Endodermal cell (in vitro differentiated cells): ENCODE measurements around the gene PERCC1. TPM values are rescaled to one million over a fixed set of nuclear protein-coding genes. Genes with fewer than 3 reads are reported as not detected.

Experiments
- DNase-seq: peaks from one replicate; pipeline ENCODE4 v3.0.0-alpha.2; 2017
- H3K27ac ChIP-seq: 2 replicates; pipeline ENCODE4 v1.5.1; 2013; ENCODE audit warnings: mild to moderate bottlenecking, low read depth, low read length, moderate library complexity
- H3K27me3 ChIP-seq: 2 replicates; pipeline ENCODE4 v1.6.1; 2013; ENCODE audit warnings: mild to moderate bottlenecking, low read length, moderate library complexity; ENCODE audit not compliant: insufficient read depth, control insufficient read depth, poor library complexity, severe bottlenecking
- H3K36me3 ChIP-seq: 2 replicates; pipeline ENCODE4 v1.7.0; 2013; ENCODE audit warnings: mild to moderate bottlenecking, low read length, moderate library complexity; ENCODE audit not compliant: control insufficient read depth, insufficient read depth
- H3K4me1 ChIP-seq: one replicate; pipeline ENCODE4 v1.7.0; 2013; ENCODE audit warnings: low read length; ENCODE audit not compliant: control insufficient read depth, insufficient read depth
- H3K4me3 ChIP-seq: 2 replicates; pipeline ENCODE4 v1.5.1; 2013; ENCODE audit warnings: mild to moderate bottlenecking, low read length, moderate library complexity
- H3K9ac ChIP-seq: 2 replicates; pipeline ENCODE4 v1.6.1; 2013; ENCODE audit warnings: mild to moderate bottlenecking, low read length, moderate library complexity; ENCODE audit not compliant: poor library complexity, severe bottlenecking; ENCODE audit errors: extremely low read depth
- H3K9me3 ChIP-seq: 2 replicates; pipeline ENCODE4 v1.6.1; 2013; ENCODE audit warnings: mild to moderate bottlenecking, low read length, moderate library complexity; ENCODE audit not compliant: control insufficient read depth
- H3K27ac Mint-ChIP-seq: 2 replicates; pipeline ENCODE4 v1.8.0; 2020; ENCODE audit warnings: mixed read lengths
- H3K27me3 Mint-ChIP-seq: 2 replicates; pipeline ENCODE4 v1.8.0; 2021; ENCODE audit warnings: mild to moderate bottlenecking, mixed read lengths; ENCODE audit not compliant: insufficient read depth
- H3K36me3 Mint-ChIP-seq: 2 replicates; pipeline ENCODE4 v1.8.0; 2020; ENCODE audit warnings: low read depth, mixed read lengths
- H3K4me1 Mint-ChIP-seq: 2 replicates; pipeline ENCODE4 v1.8.0; 2020; ENCODE audit warnings: mixed read lengths
- H3K4me3 Mint-ChIP-seq: 2 replicates; pipeline ENCODE4 v1.8.0; 2020; ENCODE audit warnings: mild to moderate bottlenecking, moderate library complexity, mixed read lengths
- H3K9me3 Mint-ChIP-seq: 2 replicates; pipeline ENCODE4 v1.8.0; 2020; ENCODE audit warnings: mild to moderate bottlenecking, mixed read lengths
- WGBS, 2 experiments: methylation state at CpG; one replicate each; pipeline versions ENCODE4 v1.1.5 to v1.1.7; 2013; ENCODE audit warnings: missing lambda C conversion rate in 2 of 2, mixed read lengths in 1 of 2; ENCODE audit not compliant: insufficient coverage in 1 of 2, insufficient read length in 1 of 2; 5-methylcytosine and 5-hydroxymethylcytosine counted together
- total RNA-seq, 2 donors: library from RNA; stranded (reverse); fragmentation: NEBNext Ultra II Directional in 1 of 2; extraction: Animal tissue kit (Norgen Biotek cat#: 25700) in 1 of 2; gene quantifications; 2 replicates in 1 of 2; 3 replicates in 1 of 2; pipeline ENCODE4 v1.2.1, GENCODE V29; 2021
- TF ChIP-seq, protein P1 (sequence below): fragments of 200-600 bp; sonication (generic); conservative IDR thresholded peaks from 2 replicates; pipeline ENCODE4 v1.5.0; 2021; ENCODE audit warnings: antibody characterized with exemption, mild to moderate bottlenecking

Gene PERCC1
- total RNA-seq, 2 donors from 2014 or later, result 0.51 to 0.79 TPM

DNA sequence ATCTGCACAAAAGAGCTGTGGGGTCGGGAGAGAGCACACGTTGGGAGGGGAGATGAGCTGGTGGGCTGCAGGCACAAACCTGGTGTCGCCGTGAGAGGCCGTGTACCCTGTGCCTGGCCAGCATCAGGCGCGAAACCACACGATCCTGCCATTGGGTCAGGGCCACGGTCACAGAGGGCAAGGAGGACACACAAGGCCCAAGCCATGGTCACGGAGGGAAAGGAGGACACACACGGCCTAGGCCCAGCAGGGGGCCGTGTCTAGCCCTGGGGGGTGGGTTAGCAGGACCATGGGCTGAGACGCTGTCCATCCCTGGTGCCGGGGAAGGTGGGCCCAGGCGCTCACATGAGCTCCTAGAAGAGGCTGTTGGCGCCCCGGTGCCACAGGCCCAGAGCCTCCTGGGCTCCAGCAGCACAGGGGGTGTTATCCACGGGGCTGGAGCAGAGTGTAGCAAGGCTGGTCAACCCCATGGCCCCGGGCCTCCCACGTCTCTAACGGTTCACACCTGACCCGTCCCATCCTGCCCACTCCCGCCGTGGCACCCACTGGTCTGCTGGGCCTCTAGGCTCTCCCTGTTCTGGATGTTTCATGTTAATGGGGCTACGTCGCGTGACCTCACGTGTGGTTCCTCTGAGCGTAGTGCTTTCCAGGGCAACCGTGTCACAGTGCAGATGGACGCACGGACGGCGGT is 21.0 kb downstream of the PERCC1 start:
- no peak overlapping the region for H3K9ac ChIP-seq
- no peaks in the 10 kb centered on the region for H3K27me3 ChIP-seq
- H3K4me3 ChIP-seq, result no peak overlapping the region
- H3K4me1 Mint-ChIP-seq, result no peaks in the 10 kb centered on the region
- H3K9me3 ChIP-seq, result no peaks in the 10 kb centered on the region
- TF ChIP-seq, protein P1, sequence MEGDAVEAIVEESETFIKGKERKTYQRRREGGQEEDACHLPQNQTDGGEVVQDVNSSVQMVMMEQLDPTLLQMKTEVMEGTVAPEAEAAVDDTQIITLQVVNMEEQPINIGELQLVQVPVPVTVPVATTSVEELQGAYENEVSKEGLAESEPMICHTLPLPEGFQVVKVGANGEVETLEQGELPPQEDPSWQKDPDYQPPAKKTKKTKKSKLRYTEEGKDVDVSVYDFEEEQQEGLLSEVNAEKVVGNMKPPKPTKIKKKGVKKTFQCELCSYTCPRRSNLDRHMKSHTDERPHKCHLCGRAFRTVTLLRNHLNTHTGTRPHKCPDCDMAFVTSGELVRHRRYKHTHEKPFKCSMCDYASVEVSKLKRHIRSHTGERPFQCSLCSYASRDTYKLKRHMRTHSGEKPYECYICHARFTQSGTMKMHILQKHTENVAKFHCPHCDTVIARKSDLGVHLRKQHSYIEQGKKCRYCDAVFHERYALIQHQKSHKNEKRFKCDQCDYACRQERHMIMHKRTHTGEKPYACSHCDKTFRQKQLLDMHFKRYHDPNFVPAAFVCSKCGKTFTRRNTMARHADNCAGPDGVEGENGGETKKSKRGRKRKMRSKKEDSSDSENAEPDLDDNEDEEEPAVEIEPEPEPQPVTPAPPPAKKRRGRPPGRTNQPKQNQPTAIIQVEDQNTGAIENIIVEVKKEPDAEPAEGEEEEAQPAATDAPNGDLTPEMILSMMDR, result no peak
- no peak overlapping the region for H3K27ac ChIP-seq
- peaks cover 13% of the 10 kb centered on the region for H3K36me3 ChIP-seq
- no peak overlapping the region for H3K4me3 Mint-ChIP-seq
- 94 to 95% methylated on average over 30 to 34 of the region's 34 CpGs for WGBS, 2 experiments
- H3K36me3 Mint-ChIP-seq, result peaks cover 31% of the 10 kb centered on the region
- no peaks in the 10 kb centered on the region for H3K9me3 Mint-ChIP-seq
- no peak overlapping the region for H3K27ac Mint-ChIP-seq
- H3K27me3 Mint-ChIP-seq, result no peaks in the 10 kb centered on the region
- H3K4me1 ChIP-seq, result no peaks in the 10 kb centered on the region
- no peak for DNase-seq

DNA sequence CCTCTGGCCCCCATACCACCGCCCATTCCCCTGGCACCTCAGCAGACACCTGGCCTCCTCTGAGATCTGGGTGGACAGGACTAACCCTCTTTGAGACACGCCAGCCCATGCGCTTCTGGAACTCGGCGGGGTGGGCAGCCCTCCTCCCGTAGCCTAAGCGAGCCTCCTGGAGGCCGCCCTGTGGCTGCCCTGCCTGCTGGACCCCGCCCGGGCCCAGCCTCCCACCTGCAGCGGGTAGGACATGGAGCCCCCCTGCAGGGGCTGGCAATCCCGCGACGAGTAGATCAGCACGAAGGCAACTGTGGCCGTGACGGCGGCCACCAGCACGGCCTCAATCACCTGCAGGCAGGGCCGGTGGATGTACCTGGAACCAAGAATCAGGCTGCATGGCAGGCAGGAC is 21.7 kb downstream of the PERCC1 start:
- no peak overlapping the region for H3K4me3 ChIP-seq
- no peaks in the 10 kb centered on the region for H3K4me1 Mint-ChIP-seq
- H3K36me3 Mint-ChIP-seq, result peaks cover 31% of the 10 kb centered on the region
- H3K4me3 Mint-ChIP-seq, result no peak overlapping the region
- H3K27me3 Mint-ChIP-seq, result no peaks in the 10 kb centered on the region
- H3K27ac ChIP-seq, result no peak overlapping the region
- no peaks in the 10 kb centered on the region for H3K9me3 ChIP-seq
- H3K27me3 ChIP-seq, result no peaks in the 10 kb centered on the region
- H3K9ac ChIP-seq, result no peak overlapping the region
- H3K36me3 ChIP-seq, result peaks cover 13% of the 10 kb centered on the region
- DNase-seq, result no peak
- TF ChIP-seq, protein P1, result no peak
- no peaks in the 10 kb centered on the region for H3K4me1 ChIP-seq
- 93 to 97% methylated on average over 12 to 20 of the region's 20 CpGs for WGBS, 2 experiments
- no peaks in the 10 kb centered on the region for H3K9me3 Mint-ChIP-seq
- no peak overlapping the region for H3K27ac Mint-ChIP-seq

DNA sequence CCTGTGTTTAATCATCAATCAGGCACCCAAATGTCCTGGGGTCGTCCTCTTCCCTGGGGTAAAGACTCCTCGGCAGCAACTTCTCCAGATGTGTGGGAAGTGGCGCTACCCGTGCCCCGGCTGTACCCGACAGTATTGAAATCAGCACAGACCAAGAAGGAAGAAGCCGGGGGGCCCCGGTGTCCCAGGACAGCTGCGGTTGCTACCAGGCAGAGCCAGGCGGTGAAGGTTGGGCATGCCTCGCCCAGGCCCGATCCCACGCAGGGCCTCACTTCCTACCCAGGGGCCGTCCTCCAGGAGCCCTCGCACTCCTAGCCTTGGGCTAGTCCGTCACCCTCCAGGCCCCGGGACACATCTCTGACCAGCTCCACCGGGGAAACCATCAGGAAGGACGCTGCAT is 22.4 kb downstream of the PERCC1 start:
- H3K9me3 Mint-ChIP-seq, result no peaks in the 10 kb centered on the region

More for the DNA sequence above, 22.4 kb downstream of the PERCC1 start:
- 96 to 100% methylated on average over 14 to 19 of the region's 19 CpGs for WGBS, 2 experiments
- Histone ChIP-seq H3K9me3 (no peaks in the 10 kb centered on the region), H3K9ac (no peak overlapping the region), H3K36me3 (peaks cover 13% of the 10 kb centered on the region), H3K27ac (no peak overlapping the region), H3K4me3 (no peak overlapping the region), H3K4me1 (no peaks in the 10 kb centered on the region), H3K27me3 (no peaks in the 10 kb centered on the region)
- no peaks in the 10 kb centered on the region for H3K4me1 Mint-ChIP-seq
- DNase-seq, result no peak
- TF ChIP-seq, protein P1, result no peak
- H3K36me3 Mint-ChIP-seq, result peaks cover 25% of the 10 kb centered on the region
- H3K27ac Mint-ChIP-seq, result no peak overlapping the region
- no peaks in the 10 kb centered on the region for H3K27me3 Mint-ChIP-seq
- no peak overlapping the region for H3K4me3 Mint-ChIP-seq
